DMS153 (cell line): ENCODE results near the gene CORO2B.

Experiments used
- DNase-seq: peaks from one replicate; lab custom pipeline; 2025; lab: John Stamatoyannopoulos, UW

The CORO2B gene

DNA sequence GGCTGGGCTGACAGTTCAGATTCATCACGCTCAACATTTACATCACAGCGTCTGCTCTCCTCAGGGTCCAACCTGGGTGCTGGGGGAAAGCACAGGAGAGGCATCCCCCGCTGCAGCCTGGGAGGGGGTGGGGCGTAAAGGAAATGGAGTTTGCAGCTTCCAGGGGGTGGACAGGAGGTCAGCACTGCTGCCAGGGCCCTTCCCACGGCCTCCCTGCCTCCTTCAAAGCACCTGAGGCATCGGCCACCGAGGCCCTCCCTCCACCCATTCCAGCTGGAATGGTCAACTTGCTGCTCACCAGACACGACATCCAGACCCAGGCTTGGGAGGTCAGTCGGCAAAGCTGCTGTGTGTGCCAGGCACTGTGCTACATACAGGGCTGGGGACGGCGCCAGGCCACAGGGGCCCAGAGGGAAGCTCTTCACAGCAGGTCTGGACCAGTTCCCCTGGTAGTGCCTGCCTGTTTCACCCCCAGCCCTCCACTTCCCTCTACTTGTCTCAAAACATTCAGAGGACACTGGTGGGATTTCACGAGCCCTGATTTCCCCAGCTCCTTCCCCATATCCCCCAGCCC, 121.2 kb downstream of the CORO2B start:
- DNase-seq, result no peak

DNA sequence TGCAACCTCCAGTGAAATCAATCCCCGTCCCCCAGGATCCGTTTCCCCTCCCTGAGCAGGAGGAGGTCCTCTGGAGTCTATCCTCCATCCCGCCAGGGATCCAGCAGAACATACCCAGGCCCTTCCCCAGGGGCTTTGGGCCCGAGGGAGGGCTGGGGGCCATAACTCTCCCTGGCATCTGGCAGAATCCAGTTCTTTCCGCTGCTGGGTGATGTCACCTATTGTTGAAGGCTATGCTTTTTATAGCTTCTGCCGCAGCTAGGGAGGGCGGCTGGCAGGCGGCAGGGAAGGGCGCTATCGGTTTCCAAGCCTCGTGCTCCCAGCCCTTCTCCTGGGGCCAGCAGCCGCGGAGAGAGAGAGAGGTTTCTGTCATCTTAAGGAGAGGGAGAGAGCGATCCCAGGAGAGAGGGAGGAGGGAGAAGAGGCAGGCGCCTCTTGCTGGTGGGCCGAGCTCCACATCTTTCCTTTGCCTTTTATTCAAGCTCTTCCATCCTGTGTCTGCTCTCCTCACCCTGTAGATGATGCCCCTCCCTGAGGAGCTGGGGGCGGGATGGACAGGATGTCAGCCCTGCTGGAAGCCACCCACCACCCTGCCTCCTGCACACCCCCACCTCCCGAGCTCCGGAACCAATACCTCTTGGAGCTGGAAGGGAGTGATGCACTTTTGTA, 121.8 kb downstream of the CORO2B start:
- peak; percentile 46 for DNase-seq

DNA sequence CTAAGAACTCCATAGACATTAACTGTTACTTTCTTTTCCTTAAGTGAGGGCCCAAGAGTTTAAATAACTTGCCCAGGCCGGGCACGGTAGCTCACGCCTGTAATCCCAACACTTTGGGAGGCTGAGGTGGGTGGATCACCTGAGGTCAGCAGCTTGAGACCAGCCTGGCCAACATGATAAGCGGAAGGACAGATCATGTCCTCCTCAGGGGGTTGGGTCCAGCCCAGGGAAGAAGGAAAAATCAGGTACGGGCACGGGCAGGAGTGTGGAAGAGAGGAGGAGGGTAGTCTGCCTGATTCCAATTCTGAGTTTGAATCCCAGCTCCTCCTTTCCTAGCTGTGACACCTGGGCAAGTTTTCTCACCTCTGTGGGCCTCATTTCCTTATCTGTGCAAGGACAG, 123.1 kb downstream of the CORO2B start:
- no peak for DNase-seq

DNA sequence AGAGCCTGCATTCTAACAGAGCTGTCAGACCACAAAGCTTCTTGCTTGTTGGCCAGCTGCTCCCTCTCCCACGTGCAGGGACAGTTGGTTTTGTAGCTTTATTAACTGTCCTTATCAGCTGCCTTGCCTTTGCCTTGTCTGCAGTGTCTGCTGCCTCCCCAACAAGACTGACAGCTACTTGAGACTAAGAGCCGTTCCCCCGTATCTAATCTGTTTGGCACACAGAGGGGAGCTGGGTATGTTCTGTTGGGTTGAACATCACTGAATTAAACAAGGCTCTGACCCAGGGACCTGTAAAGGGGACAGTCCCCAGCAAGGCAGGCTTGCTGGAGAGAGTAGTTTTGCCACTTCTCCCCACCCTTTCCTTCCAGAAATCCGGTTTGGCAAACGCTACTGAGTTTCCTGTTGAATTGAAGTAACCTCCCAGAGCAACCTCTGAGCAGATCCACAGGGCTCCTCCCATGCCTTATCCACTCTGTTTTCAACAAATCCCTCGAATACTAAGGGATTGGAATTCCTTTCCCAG, 125.8 kb downstream of the CORO2B start:
- no peak for DNase-seq

DNA sequence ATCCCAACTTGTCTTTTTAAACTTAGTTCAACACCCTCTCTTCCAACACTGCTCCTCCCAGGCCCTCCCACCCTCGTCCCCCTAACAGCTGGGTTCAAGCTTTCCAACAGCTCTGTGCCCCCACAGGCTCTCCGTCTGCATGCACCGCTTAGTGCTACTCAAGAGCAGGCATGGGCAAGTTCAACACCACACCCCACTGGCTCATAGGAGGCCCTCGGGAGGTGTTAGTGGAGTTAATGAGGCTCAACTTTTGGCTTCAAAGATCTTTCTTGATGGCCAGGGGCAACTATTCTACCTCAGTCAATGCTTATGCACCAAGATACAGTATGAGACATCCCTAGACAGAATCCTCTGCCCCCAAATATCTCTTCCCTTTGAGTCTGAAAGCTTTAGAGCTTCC, 127.5 kb downstream of the CORO2B start:
- no peak for DNase-seq

DNA sequence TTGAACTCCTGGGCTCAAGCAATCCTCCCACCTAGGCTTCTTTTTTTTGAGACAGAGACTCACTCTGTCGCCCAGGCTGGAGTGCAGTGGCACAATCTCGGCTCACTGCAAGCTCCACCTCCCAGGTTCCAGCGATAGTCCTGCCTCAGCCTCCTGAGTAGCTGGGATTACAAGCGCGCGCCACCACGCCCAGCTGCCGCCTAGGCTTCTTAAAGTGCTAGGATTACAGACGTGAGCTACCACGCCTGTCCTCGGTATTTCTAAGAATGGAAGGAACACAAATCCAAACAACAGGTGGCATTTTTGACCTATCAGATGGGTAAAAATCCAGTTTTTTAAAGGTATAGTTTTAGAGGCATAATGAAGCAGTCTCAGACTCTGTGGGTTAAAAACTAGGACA, 128.1 kb downstream of the CORO2B start:
- no peak for DNase-seq

DNA sequence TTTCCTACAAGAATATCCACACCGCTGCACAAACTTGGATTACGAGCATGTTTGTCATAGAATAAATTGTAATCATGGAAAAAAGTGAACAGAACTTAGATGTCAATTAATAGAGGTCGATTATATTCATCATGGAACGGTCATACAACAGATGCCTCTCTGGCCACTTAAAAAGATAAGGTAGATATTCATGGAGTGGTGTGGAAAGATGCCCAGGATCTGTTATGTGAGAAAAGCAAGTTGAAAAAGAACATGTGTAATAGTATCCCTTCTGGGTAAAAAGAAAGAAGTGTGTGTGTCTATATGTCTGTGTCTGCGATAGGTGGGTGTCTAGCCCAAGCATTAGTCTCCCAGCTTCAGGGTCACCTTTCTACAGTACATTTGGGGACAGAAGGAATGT, 128.6 kb downstream of the CORO2B start:
- DNase-seq, result no peak

DNA sequence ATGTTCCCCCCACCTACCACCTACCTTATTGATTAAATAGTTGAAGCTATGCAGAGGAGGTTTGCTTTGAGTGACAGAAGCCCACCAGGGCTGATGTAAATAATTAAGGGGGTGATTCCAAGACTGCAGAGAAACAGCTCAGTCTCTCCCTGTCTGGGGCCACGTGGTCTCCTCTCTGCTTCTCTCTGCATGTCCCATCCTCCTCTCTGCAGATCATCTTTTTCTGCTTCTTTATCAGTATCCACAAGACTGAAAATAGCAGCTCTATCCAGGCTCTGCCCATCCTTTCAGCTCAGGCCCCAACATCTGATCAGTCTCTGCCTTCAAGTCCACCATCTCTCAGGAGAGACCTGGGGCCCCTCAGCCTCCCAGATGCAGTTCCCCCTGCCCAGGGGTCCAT, 131.1 kb downstream of the CORO2B start:
- DNase-seq, result no peak

DNA sequence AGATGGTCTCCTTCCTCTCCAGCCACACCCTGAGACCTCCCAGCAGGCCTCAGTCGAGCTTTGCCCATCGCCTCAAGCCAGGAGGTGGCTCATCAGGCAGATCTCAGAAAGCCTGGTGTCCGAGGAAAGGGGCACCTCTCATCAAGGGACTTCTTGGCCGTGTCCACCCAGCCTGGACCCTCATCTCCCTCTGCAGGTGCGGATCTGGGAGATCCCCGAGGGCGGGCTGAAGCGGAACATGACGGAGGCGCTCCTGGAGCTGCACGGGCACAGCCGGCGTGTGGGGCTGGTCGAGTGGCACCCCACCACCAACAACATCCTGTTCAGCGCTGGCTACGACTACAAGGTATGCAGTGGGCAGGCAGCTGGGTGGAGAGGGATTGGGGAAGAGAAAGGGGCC, 131.7 kb downstream of the CORO2B start:
- DNase-seq, result no peak

DNA sequence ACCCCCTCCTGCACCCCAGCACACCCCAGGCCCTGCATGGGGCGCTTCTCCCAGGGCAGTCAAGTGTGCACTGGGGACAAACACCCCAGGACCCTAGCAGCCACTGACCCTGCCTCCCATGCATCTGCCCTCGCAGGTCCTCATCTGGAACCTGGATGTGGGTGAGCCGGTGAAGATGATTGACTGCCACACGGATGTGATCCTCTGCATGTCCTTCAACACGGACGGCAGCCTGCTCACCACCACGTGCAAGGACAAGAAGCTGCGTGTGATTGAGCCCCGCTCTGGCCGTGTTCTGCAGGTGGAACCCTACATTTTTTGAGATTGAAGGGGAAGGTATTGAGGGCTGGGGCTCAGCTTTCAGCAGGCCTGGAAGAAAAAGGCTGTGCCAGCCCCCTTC, 132.6 kb downstream of the CORO2B start:
- DNase-seq, result no peak

DNA sequence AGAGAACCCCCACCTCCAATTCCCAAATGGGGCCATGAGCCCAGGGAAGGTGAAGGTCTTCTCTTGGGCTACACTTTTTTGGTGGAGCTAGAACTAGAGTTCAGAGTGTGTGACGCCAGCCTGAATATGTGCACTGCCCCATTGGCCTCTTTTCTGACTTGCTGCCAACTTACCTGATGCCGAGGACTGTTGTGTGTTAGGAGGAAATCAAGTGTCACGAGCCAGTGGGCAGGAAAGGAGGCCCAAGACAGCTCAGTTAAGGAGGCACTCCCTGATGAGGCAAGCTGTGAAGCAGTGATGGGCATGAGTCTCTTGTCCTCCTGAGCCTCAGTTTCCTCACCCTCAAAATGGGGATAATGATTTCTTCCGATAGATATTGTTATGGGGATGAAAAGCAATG, 134.1 kb downstream of the CORO2B start:
- no peak for DNase-seq

DNA sequence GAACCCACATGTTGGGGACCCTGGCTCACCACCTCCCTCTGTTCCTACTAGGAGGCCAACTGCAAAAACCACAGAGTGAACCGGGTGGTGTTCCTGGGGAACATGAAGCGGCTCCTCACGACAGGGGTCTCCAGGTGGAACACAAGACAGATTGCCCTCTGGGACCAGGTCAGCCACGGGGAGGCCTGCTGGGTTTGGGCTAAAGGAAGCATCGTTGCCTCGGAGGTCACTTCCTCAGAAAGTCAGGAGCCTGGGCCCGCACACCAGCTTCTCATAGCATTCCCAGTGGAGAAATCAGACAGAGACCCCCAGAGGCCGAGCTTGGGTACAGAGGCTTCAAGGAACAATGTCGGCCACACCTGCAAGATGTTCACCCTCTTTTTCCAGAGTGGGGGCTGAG, 135.1 kb downstream of the CORO2B start:
- no peak for DNase-seq

DNA sequence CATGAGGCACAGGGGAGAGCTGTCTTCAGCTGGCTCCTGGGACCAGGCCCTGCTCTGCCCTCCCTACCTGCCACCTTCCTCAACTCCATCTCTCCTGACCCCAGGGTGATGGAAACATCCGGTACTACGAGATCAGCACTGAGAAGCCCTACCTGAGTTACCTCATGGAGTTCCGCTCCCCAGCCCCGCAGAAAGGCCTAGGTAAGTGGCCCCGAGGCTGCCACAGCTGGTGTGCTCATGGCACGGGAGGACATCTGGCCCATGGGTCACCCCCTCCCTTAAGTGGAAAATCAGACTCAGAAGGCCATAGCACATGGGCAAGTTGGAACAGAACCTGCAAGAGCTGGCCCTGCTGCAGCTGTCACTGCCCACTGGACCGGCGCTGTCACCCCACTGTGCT, 136.3 kb downstream of the CORO2B start:
- no peak for DNase-seq

DNA sequence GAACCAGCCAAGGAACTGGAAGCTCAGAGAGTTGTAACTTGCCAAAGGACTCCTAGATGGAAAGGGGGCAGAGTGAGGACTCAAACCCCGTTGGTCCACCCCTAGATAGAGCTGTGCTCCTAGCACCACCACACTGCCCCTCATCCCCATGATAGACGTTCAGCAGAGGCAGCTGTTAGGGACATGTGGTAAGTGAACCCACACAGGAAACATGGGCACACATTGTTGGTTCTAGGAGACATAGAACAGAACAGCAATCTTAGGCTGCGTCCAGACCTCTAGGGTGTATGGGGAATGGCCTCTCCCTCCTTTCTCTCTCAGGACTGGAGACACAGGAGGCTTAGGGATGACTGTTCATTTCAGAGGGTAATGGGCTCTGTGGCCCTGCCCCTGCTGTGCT, 139.2 kb downstream of the CORO2B start:
- no peak for DNase-seq

DNA sequence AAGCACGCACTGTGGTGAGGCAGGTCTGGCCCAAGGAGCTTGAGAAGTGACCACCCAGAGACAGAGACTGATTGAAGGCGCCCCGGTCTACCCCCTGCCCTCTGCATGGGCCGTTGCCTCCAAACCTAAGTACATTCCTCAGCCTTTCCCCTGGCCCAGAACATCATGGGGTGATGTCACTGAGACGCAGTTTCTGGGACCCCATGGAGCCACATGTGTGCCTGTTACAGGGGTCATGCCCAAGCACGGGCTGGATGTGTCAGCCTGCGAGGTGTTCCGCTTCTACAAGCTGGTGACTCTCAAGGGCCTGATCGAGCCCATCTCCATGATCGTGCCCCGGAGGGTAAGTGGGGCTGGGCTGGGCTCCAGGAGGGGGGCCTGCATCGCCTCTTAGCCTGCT, 139.7 kb downstream of the CORO2B start:
- no peak for DNase-seq

DNA sequence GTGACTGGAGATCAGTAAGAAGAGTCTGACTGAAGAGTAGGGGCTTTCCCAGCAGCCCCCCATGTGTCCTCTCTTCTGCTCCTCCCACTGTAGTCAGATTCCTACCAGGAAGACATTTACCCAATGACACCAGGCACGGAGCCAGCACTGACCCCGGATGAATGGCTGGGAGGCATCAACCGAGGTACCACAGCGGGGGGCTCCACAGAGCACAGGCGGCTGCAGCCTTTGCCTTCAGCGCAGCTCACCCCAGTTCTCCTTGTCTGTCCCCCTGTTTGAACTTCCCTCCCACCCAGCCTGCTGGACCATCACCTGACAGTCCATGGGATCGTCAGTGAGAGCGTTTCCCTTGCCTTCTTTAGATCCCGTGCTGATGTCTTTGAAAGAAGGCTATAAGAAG, 140.3 kb downstream of the CORO2B start:
- DNase-seq, result no peak

DNA sequence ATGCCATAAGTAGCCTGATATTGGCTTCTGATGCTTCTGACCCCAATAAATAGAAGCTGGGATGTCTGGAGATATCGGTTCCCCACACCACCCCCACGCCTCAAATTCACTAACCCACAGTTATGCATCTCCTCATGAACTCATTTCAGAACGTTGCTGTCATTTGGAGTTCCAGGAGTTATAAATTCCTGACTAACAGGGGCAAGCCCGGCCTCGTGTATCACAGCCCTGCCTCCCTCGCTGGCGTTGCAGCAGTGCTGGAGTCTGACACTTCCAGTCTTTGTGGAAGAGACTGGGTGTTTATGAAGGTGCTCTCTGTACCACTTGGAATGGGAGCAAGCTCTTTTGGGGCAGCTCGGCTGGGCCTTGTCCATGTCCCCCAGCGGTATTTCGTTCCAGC, 140.9 kb downstream of the CORO2B start:
- no peak for DNase-seq

DNA sequence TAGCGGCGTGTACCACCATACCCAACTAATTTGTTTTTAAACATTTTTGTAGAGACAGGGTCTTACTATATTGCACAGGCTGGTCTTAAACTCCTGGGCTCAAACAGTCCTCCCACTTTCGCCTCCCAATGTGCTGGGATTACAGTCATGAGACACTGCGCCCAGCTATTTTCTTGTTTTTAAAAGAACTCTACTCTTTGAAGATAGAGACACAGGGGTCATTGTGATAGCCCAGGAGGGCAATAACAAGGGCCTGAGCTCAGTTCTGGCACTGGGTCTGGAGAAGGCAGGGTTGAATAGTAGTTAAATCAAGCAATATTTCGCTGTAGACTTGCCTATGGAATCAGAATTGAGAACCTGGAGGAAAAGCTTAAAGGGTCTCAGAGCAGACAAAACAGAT, 143.1 kb downstream of the CORO2B start:
- DNase-seq, result no peak

DNA sequence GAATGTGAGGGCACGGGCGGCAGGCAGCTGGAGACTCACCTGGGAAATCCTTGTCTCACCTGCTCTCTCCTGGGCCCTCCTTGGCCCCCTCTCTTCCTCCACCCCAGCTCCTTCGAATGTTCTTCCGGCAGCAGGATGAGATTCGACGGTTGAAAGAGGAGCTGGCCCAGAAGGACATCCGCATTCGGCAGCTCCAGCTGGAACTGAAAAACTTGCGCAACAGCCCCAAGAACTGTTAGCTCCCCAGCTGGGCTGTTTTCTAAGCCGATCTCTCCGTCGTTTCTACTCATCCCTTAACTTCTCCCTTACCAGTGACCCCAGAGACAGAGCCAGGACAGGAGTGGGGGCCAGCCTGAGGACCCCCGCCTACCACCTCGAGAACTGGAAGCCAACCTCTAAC, 146.9 kb downstream of the CORO2B start:
- DNase-seq, result no peak

DNA sequence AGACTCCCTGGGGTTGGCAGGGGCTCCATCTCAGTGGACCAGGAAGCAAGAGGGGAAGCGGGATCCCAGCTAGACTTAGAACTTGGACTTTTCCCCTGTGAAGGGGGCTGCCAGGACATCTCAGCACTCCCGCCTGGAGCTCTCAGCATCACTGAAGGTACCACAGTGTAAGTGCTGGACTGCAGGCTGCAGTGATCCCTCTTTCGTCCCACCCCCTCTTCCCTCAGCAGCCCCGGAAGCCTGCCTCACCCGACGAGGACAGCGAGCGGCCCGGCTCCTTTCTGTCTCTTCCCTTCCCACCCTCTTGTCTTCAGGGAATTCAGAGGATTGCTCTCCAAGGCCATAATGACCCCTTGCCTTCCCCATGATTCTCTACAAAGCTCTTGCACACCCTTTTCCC, 147.5 kb downstream of the CORO2B start:
- no peak for DNase-seq

DNA sequence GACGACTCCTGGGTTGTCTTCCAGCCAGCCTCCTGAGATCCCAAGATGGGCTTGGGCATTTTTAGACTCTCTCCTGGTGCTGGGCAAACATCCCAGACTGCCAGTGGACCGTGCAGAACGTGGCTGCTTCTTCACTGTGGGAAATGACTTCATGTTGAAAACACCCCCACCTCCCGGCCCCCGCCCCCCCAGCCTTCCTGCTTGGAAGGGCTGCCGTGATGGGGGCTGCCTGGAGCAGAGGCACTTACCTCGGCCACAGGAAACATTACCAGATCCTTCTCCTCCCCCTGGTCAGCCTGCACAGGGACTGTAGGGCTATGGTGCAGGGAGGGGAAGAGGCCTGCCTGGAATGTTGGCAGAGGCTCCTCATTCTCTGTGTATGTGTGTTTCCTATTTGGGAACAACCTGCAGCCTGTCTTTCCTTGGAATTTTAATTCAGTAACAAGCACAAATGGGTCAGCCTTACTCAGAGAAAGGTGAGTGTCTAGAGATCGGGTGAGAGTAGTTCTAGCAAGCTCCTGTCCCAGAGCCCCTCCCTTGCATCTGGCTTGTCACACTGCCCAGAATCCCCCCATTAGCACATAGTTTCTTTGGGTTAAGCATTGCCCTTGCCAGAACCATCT, 151.1 kb downstream of the CORO2B start:
- no peak for DNase-seq

DNA sequence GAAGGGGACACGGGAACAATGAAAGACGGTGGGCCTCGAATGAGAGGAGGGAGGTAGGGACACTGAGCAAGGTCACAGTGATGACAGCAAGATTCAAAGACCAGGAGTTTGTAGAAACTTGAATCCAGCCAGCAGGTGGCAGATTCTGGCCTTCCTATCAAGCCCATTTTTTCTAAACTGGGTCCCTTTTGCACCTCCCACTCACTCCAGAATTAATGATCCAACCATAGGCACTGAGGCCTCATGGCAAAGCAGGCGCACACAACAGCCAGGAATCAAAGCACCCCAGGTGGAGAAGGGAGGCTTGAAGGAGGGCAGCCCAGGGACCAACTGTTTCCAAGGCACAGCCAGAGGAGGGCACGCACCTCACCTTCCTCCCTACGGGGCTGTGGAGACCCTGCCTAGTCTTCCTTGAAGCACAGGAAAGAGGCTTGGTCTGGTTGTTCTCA, 151.7 kb downstream of the CORO2B start:
- no peak for DNase-seq
